Osteocyte (in vitro differentiated cells): Measurements from ENCODE around the gene FAM114A1. TPM values are rescaled to one million over a fixed set of nuclear protein-coding genes. Genes with fewer than 3 reads are reported as not detected.

ENCODE experiments used
- DNase-seq: peaks from one replicate; pipeline ENCODE4 v3.0.0; 2021; ENCODE audit warnings: mixed read lengths; ENCODE audit not compliant: unreplicated experiment; ENCODE audit errors: extremely low spot score
- H3K27ac Mint-ChIP-seq: one replicate; pipeline ENCODE4 v1.8.0; 2021; ENCODE audit warnings: mild to moderate bottlenecking, mixed read lengths; ENCODE audit not compliant: unreplicated experiment
- H3K27me3 Mint-ChIP-seq: one replicate; pipeline ENCODE4 v1.8.0; 2021; ENCODE audit warnings: mixed read lengths; ENCODE audit not compliant: unreplicated experiment
- H3K36me3 Mint-ChIP-seq: one replicate; pipeline ENCODE4 v1.8.0; 2021; ENCODE audit warnings: mixed read lengths; ENCODE audit not compliant: unreplicated experiment
- H3K4me1 Mint-ChIP-seq: one replicate; pipeline ENCODE4 v1.8.0; 2021; ENCODE audit warnings: mixed read lengths; ENCODE audit not compliant: unreplicated experiment
- H3K4me3 Mint-ChIP-seq: one replicate; pipeline ENCODE4 v1.8.0; 2021; ENCODE audit warnings: mild to moderate bottlenecking, moderate library complexity, mixed read lengths; ENCODE audit not compliant: unreplicated experiment
- H3K9me3 Mint-ChIP-seq: one replicate; pipeline ENCODE4 v1.8.0; 2021; ENCODE audit warnings: mixed read lengths; ENCODE audit not compliant: unreplicated experiment
- CTCF ChIP-seq: fragments of 200-600 bp; sonication (generic); IDR thresholded peaks from 2 replicates; pipeline ENCODE4 v1.5.0; 2021; ENCODE audit warnings: antibody characterized with exemption, mild to moderate bottlenecking, moderate library complexity
- total RNA-seq: library from RNA; stranded (reverse); gene quantifications from 2 replicates; pipeline ENCODE4 v1.2.1, GENCODE V29; 2021

The FAM114A1 gene
- total RNA-seq, 1 donor from 2014 or later = 139 TPM

- Mint-ChIP-seq H3K4me1 (peaks cover 28% of the 10 kb centered on the region), H3K9me3 (peaks cover 9% of the 10 kb centered on the region), H3K36me3 (peaks cover 2% of the 10 kb centered on the region), H3K27ac (no peak overlapping the region), H3K27me3 (no peaks in the 10 kb centered on the region), H3K4me3 (no peak overlapping the region)
- no peak for DNase-seq
- no peak for TF ChIP-seq CTCF
These were observed 44.8 kb upstream of the FAM114A1 start for GRCh38 chr4:38822748-38823303.

- no peak for DNase-seq
- Mint-ChIP-seq H3K27ac (no peak overlapping the region), H3K9me3 (peaks cover 9% of the 10 kb centered on the region), H3K36me3 (peaks cover 2% of the 10 kb centered on the region), H3K4me1 (peaks cover 22% of the 10 kb centered on the region), H3K27me3 (no peaks in the 10 kb centered on the region), H3K4me3 (no peak overlapping the region)
- no peak for TF ChIP-seq CTCF
These were observed 43.8 kb upstream of the FAM114A1 start for GRCh38 chr4:38823766-38824165.

GRCh38 chr4:38829237-38829636 is 38.4 kb upstream of the FAM114A1 start:
- Mint-ChIP-seq H3K27ac (no peak overlapping the region), H3K36me3 (peaks cover 4% of the 10 kb centered on the region), H3K27me3 (no peaks in the 10 kb centered on the region), H3K4me1 (no peaks in the 10 kb centered on the region), H3K9me3 (peaks cover 10% of the 10 kb centered on the region), H3K4me3 (no peak overlapping the region)
- no peak for TF ChIP-seq CTCF
- no peak for DNase-seq

GRCh38 chr4:38831653-38832052 is 36.0 kb upstream of the FAM114A1 start:
- no peak for DNase-seq
- Mint-ChIP-seq H3K27me3 (no peaks in the 10 kb centered on the region), H3K27ac (no peak overlapping the region), H3K4me3 (no peak overlapping the region), H3K4me1 (no peaks in the 10 kb centered on the region), H3K36me3 (peaks cover 10% of the 10 kb centered on the region), H3K9me3 (peaks cover 25% of the 10 kb centered on the region)
- TF ChIP-seq CTCF = no peak

- Mint-ChIP-seq H3K4me3 (no peak overlapping the region), H3K36me3 (peaks cover 10% of the 10 kb centered on the region), H3K27ac (no peak overlapping the region), H3K4me1 (no peaks in the 10 kb centered on the region), H3K9me3 (peaks cover 25% of the 10 kb centered on the region), H3K27me3 (no peaks in the 10 kb centered on the region)
- TF ChIP-seq CTCF = no peak
- DNase-seq = no peak
These were observed 35.4 kb upstream of the FAM114A1 start for GRCh38 chr4:38832206-38832605.
